Measurements from ENCODE around the gene FAM193A. TPM values are rescaled to one million over a fixed set of nuclear protein-coding genes. Genes with fewer than 3 reads are reported as not detected.
"Not testable (repeated sequence)": the region's sequence is repeated elsewhere in the genome, so short reads cannot be mapped to it uniquely, and the experiment has no call there.

FAM193A gene
- total RNA-seq, 4 donors from 2014 or later, result 27.7 to 40.4 (median 31.1) TPM

- WGBS, 2 donors (ENCODE audit: low coverage in 1 of 2), result 77 to 94% methylated on average over 8 to 21 of the region's 21 CpGs
- peaks cover 0 to 18% (median 4%) of the 10 kb centered on the region in 4 donors for H3K36me3 ChIP-seq
- no peak overlapping the region for H3K4me3 ChIP-seq
- no peak overlapping the region for H3K27ac ChIP-seq
- TF ChIP-seq POLR2AphosphoS5 (IDR thresholded peaks at IDR 0.05), result no peak
- no peak for TF ChIP-seq EP300 (IDR thresholded peaks at IDR 0.05; ENCODE audit: low read depth)
- TF ChIP-seq POLR2A (IDR thresholded peaks at IDR 0.05), result no peak
- no peak for TF ChIP-seq CTCF (IDR thresholded peaks at IDR 0.05)
- no peaks in the 10 kb centered on the region for H3K27me3 ChIP-seq
- H3K4me1 ChIP-seq, result no peaks in the 10 kb centered on the region
- intact Hi-C loops (cut with DNase I; ENCODE audit: low total_unique reads) (no loop called here), in situ Hi-C loops (cut with MboI; ENCODE audit: low pct_ligation_motif_present in 1 of 4, low pct_unique_long_range_greater_than_20kb in 1 of 4, low sequenced_read_pairs in 3 of 4) (no loop called here)
- DNase-seq, result no peak
- no peaks in the 10 kb centered on the region for H3K9me3 ChIP-seq
Measured at GRCh38 chr4:2733001-2733843, 196.8 kb downstream of the FAM193A start.

GRCh38 chr4:2733844-2734574 is 197.6 kb downstream of the FAM193A start:
- no peaks in the 10 kb centered on the region for H3K27me3 ChIP-seq
- 85 to 92% methylated on average over 2 of the region's 2 CpGs for WGBS, 2 donors (ENCODE audit: low coverage in 1 of 2)
- intact Hi-C loops (cut with DNase I; ENCODE audit: low total_unique reads), result no loop called here
- no peak overlapping the region for H3K4me3 ChIP-seq
- H3K9me3 ChIP-seq, result no peaks in the 10 kb centered on the region
- H3K27ac ChIP-seq, result no peak overlapping the region
- TF ChIP-seq POLR2AphosphoS5 (IDR thresholded peaks at IDR 0.05), result no peak
- TF ChIP-seq CTCF (IDR thresholded peaks at IDR 0.05), result no peak
- TF ChIP-seq POLR2A (IDR thresholded peaks at IDR 0.05), result no peak
- TF ChIP-seq EP300 (IDR thresholded peaks at IDR 0.05; ENCODE audit: low read depth), result no peak
- no peaks in the 10 kb centered on the region for H3K4me1 ChIP-seq
- DNase-seq, result no peak
- peaks cover 0 to 17% (median 4%) of the 10 kb centered on the region in 4 donors for H3K36me3 ChIP-seq
- in situ Hi-C loops (cut with MboI; ENCODE audit: low pct_ligation_motif_present in 1 of 4, low pct_unique_long_range_greater_than_20kb in 1 of 4, low sequenced_read_pairs in 3 of 4), result no loop called here

- no peak overlapping the region for H3K4me3 ChIP-seq
- no peaks in the 10 kb centered on the region for H3K27me3 ChIP-seq
- H3K36me3 ChIP-seq, result peaks cover 0 to 11% (median 4%) of the 10 kb centered on the region in 4 donors
- no peaks in the 10 kb centered on the region for H3K9me3 ChIP-seq
- H3K27ac ChIP-seq, result no peak overlapping the region
- in situ Hi-C loops (cut with MboI; ENCODE audit: low pct_ligation_motif_present in 1 of 4, low pct_unique_long_range_greater_than_20kb in 1 of 4, low sequenced_read_pairs in 3 of 4), result no loop called here
- 90 to 100% methylated on average over 1 of the region's 1 CpG for WGBS, 2 donors (ENCODE audit: low coverage in 1 of 2)
- TF ChIP-seq POLR2AphosphoS5 (IDR thresholded peaks at IDR 0.05), result no peak
- no peak for TF ChIP-seq POLR2A (IDR thresholded peaks at IDR 0.05)
- no peak for TF ChIP-seq CTCF (IDR thresholded peaks at IDR 0.05)
- TF ChIP-seq EP300 (IDR thresholded peaks at IDR 0.05; ENCODE audit: low read depth), result no peak
- DNase-seq, result no peak
- no peaks in the 10 kb centered on the region for H3K4me1 ChIP-seq
- intact Hi-C loops (cut with DNase I; ENCODE audit: low total_unique reads), result no loop called here
Measured at GRCh38 chr4:2734612-2735011, 198.2 kb downstream of the FAM193A start.

- Histone ChIP-seq H3K27me3 (no peaks in the 10 kb centered on the region), H3K27ac (no peak overlapping the region), H3K4me3 (no peak overlapping the region), H3K36me3 (peaks cover 0 to 8% (median 4%) of the 10 kb centered on the region in 4 donors), H3K9me3 (no peaks in the 10 kb centered on the region), H3K4me1 (no peaks in the 10 kb centered on the region)
- TF ChIP-seq POLR2AphosphoS5 (IDR thresholded peaks at IDR 0.05) (no peak), POLR2A (IDR thresholded peaks at IDR 0.05) (no peak), CTCF (IDR thresholded peaks at IDR 0.05) (no peak), EP300 (IDR thresholded peaks at IDR 0.05; ENCODE audit: low read depth) (no peak)
- intact Hi-C loops (cut with DNase I; ENCODE audit: low total_unique reads), result no loop called here
- in situ Hi-C loops (cut with MboI; ENCODE audit: low pct_ligation_motif_present in 1 of 4, low pct_unique_long_range_greater_than_20kb in 1 of 4, low sequenced_read_pairs in 3 of 4), result no loop called here
- no peak for DNase-seq
Measured at GRCh38 chr4:2735869-2736268, 199.4 kb downstream of the FAM193A start.

GRCh38 chr4:2738296-2738695 is 201.8 kb downstream of the FAM193A start:
- H3K27ac ChIP-seq; H3K4me3 ChIP-seq; in situ Hi-C loops (cut with MboI; ENCODE audit: low pct_ligation_motif_present in 1 of 4, low pct_unique_long_range_greater_than_20kb in 1 of 4, low sequenced_read_pairs in 3 of 4); H3K36me3 ChIP-seq; DNase-seq; intact Hi-C loops (cut with DNase I; ENCODE audit: low total_unique reads); H3K27me3 ChIP-seq; H3K9me3 ChIP-seq; H3K4me1 ChIP-seq: not testable (repeated sequence)
- 100% methylated on average over 2 of the region's 2 CpGs; no CpG with 5 or more reads in 1 of the 2 donors for WGBS, 2 donors (ENCODE audit: low coverage in 1 of 2)

Data from transverse colon (tissue), 4 donors.